HG03139 (cell line): Measurements from ENCODE around the gene KNL1.
A peak's percentile ranks its signal among the peaks of the same experiment; 100 is the strongest.
"Not testable (repeated sequence)": the region's sequence is repeated elsewhere in the genome, so short reads cannot be mapped to it uniquely, and the experiment has no call there.

Source experiments
- ATAC-seq: cut with Tn5 transposase; IDR thresholded peaks from one replicate; pipeline ENCODE4 v1.9.1; 2021; ENCODE audit not compliant: unreplicated experiment

Gene KNL1

DNA sequence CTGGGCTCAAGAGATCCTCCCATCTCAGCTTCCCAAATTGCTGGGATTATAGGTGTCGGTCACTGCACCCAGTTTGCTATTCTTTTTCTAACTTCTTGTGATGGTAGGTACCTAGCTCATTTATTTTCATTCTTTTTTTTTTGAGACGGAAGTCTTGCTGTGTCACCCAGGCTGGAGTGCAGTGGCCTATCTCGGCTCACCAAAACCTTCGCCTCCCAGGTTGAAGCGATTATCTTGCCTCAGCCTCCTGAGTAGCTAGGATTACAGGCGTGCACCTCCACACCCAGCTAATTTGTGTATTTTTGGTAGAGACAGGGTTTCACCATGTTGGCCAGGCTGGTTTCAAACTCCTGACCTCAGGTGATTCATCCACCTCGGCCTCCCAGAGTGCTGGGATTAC lies 70.9 kb downstream of the KNL1 start:
- ATAC-seq, result no peak

DNA sequence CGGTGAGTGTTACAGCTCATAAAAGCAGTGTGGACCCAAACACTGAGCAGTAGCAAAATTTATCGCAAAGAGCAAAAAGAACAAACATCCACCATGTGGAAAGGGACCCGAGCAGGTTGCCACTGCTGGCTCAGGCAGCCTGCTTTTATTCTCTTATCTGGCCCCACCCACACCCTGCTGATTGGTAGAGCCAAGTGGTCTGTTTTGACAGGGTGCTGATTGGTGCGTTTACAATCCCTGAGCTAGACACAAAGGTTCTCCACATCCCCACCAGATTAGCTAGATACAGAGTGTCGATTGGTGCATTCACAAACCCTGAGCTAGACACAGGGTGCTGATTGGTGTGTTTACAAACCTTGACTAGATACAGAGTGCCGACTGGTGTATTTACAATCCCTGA lies 82.2 kb downstream of the KNL1 start:
- ATAC-seq, result not testable (repeated sequence)

- ATAC-seq, result not testable (repeated sequence)
Observed at GRCh38 chr15:40676906-40677305, 82.9 kb downstream of the KNL1 start.

DNA sequence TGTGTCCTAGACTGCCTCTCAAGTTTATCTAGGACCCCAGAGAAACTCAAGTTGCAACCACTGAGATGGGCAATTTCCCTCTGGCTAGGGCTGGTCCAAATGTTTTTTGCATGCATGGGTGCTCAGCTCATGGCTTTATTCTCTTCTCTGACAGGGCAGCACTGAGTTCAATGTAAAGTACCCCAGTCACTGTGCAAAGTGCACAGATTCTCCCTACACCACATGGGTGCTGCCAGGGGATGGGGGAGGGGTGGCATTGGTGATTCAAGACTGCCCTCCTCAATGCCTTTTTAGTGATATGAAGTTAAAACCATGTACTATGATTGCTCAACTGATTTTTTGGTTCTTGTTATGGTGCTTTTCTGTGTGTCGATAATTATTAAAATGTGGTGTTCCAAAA lies 86.1 kb downstream of the KNL1 start:
- no peak for ATAC-seq

- not testable (repeated sequence) for ATAC-seq
Observed at GRCh38 chr15:40680959-40681358, 86.9 kb downstream of the KNL1 start.

- ATAC-seq, result no peak
Observed at GRCh38 chr15:40684381-40684780, 90.3 kb downstream of the KNL1 start.

- ATAC-seq, result no peak
Observed at GRCh38 chr15:40685376-40685775, 91.3 kb downstream of the KNL1 start.

DNA sequence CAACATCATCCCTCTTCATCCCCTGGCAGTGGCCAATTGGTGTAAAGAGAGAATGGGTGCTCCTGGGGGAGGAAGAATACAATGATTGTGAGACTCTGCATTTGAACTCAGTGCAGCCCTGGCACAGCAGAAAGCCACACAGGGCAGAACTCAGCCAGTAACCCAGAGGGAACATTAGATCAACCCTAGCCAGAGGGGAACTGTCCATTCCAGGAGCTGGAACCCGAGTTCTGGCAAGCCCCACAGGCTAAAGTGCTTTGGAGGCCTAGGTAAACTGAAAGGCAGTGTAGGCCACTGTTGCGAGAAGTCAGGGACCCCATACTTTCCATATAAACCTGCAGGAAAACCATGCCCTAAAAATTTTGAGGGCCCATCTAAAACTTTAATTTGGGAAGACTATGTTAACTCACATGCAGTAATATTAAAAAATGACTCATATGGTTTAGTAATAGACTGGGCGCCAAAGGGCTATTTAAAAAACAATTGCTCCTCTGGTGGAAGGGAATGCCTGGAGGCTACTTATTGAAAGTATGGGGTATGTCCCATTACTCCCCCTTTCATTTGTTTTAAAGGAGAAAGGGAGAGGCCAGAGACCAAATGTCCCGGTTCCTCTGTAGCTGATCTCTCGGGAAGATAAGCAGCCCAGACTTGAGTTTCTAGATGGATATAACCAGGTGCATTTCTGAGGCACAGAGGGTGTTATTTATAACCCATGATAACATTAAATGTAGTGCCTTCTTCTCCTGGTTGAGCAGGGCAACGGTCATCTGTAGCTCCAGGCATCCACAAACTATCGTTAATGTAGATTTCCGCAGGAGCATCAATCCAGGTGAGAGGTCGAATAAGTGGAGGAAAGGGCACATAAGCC lies 95.1 kb downstream of the KNL1 start:
- no peak for ATAC-seq

- ATAC-seq, result no peak
Observed at GRCh38 chr15:40691737-40692136, 97.7 kb downstream of the KNL1 start.

GRCh38 chr15:40693904-40694687 lies 100.0 kb downstream of the KNL1 start:
- ATAC-seq, result no peak

- ATAC-seq, result peak; percentile 72
Observed at GRCh38 chr15:40694688-40695468, 100.8 kb downstream of the KNL1 start, which contains the start of gene RAD51. Gene RAD51, plus strand, starts transcription at chr15:40695174. Its CDS starts 3,585 bp downstream, at chr15:40698759.

- ATAC-seq, result peak; percentile 32
Observed at GRCh38 chr15:40695469-40695890, 101.4 kb downstream of the KNL1 start.

DNA sequence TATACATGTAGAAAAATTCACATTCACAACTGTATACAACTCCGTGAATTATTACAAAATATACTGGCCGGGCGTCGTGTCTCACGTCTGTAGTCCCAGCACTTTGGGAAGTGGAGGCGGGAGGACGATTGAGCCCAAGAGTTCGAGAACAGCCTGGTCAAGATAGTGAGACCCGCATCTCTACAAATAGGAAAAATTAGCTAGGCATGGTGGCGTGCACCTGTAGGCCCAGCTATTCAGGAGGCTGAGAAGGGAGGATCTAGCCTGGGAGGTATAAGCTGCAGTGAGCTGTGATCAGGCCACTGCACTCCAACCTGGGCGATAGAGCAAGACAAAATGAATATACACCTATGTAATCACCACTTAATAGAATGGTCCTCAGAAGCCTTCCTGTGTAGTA lies 102.2 kb downstream of the KNL1 start:
- no peak for ATAC-seq

DNA sequence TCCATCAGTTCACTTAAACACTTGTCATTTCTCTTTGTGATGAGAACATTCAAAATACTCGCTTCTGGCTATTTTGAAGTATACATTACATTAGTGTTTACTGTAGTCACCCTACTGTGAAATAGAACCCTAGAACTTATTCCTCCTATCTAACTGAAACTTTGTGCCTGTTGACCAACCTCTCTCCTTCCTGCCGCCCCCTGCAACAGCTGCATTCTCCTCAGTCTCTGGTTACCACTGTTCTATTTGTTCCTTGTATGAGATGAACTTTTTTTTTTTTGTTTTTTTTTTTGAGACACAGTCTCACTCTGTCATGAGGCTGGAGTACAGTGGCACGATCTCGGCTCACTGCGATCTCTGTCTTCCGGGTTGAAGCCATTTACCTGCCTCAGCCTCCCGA lies 103.9 kb downstream of the KNL1 start:
- no peak for ATAC-seq

- ATAC-seq, result no peak
Observed at GRCh38 chr15:40702077-40702476, 108.0 kb downstream of the KNL1 start.

DNA sequence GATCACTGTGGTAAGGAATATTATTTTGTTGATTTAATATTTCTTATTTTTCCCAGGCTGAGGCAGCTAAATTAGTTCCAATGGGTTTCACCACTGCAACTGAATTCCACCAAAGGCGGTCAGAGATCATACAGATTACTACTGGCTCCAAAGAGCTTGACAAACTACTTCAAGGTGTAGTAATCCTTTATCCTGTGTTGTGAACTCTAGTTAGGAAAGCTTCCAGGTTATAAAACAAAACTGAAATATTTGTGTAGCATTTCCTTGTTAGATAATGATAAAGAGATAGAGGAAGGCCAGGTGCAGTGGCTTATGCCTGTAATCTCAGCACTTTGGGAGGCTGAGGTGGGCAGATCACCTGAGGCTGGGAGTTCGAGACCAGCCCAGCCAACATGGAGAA lies 112.1 kb downstream of the KNL1 start:
- ATAC-seq, result no peak
